Loucy (cell line): ENCODE data around the gene PPP1R14B.

Experiments
- CTCF ChIP-seq: fragments of 200-600 bp; sonication (generic); conservative IDR thresholded peaks from 2 replicates; pipeline ENCODE4 v1.5.1; 2014; ENCODE audit warnings: mild to moderate bottlenecking, antibody characterized with exemption, low read length
- EZH2phosphoT487 ChIP-seq: fragments of 200-600 bp; IDR thresholded peaks from 2 replicates; pipeline ENCODE4 v1.6.1; 2018; ENCODE audit warnings: antibody characterized with exemption, mild to moderate bottlenecking, moderate library complexity, borderline replicate concordance

- TF ChIP-seq CTCF (no peak), EZH2phosphoT487 (no peak)
Observed at GRCh38 chr11:64231546-64231945, 15.2 kb downstream of the PPP1R14B start.
